Neural cell (in vitro differentiated cells): ENCODE results near the gene RASL12. TPM values are rescaled to one million over a fixed set of nuclear protein-coding genes. Genes with fewer than 3 reads are reported as not detected.
"Not testable (repeated sequence)": the region's sequence is repeated elsewhere in the genome, so short reads cannot be mapped to it uniquely, and the experiment has no call there.

Experiments
- H2AFZ ChIP-seq: fragments of 200-600, 300-800 bp; sonication (generic), shearing (Covaris generic); 2 replicates; pipeline ENCODE4 v1.6.0; 2014; ENCODE audit warnings: low read depth, mild to moderate bottlenecking, antibody characterized with exemption, low read length, moderate library complexity
- H3F3A ChIP-seq: fragments of 200-600 bp; shearing (Covaris generic); 2 replicates; pipeline ENCODE4 v1.6.1; 2016; ENCODE audit warnings: mild to moderate bottlenecking, moderate library complexity, mixed read lengths, antibody characterized with exemption, low read length; ENCODE audit not compliant: insufficient read depth, poor library complexity, severe bottlenecking
- H3K27ac ChIP-seq: fragments of 200-600, 300-800 bp; sonication (generic), shearing (Covaris generic); 2 replicates; pipeline ENCODE4 v1.5.1; 2014; ENCODE audit warnings: mild to moderate bottlenecking, low read length, moderate library complexity
- H3K27me3 ChIP-seq: fragments of 300-800, 200-600 bp; sonication (generic), shearing (Covaris generic); 2 replicates; pipeline ENCODE4 v1.6.0; 2014; ENCODE audit warnings: mild to moderate bottlenecking, low read depth, low read length, moderate library complexity; ENCODE audit not compliant: insufficient read depth
- H3K36me3 ChIP-seq: fragments of 300-800, 200-600 bp; sonication (generic), shearing (Covaris generic); 2 replicates; pipeline ENCODE4 v1.5.1; 2014; ENCODE audit warnings: mild to moderate bottlenecking, antibody characterized with exemption, low read length, moderate library complexity; ENCODE audit not compliant: insufficient read depth
- H3K4me2 ChIP-seq: fragments of 300-800, 200-600 bp; sonication (generic), shearing (Covaris generic); 2 replicates; pipeline ENCODE4 v1.6.0; 2014; ENCODE audit warnings: mild to moderate bottlenecking, low read length
- H3K4me3 ChIP-seq: fragments of 300-800, 200-600 bp; sonication (generic), shearing (Covaris generic); 2 replicates; pipeline ENCODE4 v1.5.1; 2014; ENCODE audit warnings: mild to moderate bottlenecking, low read length, moderate library complexity
- H3K79me2 ChIP-seq: fragments of 200-600 bp; shearing (Covaris generic); replicated peaks from 2 replicates; pipeline ENCODE4 v1.6.0; 2014; ENCODE audit warnings: mild to moderate bottlenecking, low read length, moderate library complexity; ENCODE audit not compliant: insufficient read depth
- H3K9ac ChIP-seq: fragments of 300-800, 200-600 bp; sonication (generic), shearing (Covaris generic); 2 replicates; pipeline ENCODE4 v1.6.1; 2016; ENCODE audit warnings: mild to moderate bottlenecking, low read length, mixed read lengths
- H3K9me2 ChIP-seq: fragments of 200-600 bp; shearing (Covaris generic); 2 replicates; pipeline ENCODE4 v1.6.1; 2016; ENCODE audit warnings: mild to moderate bottlenecking, low read length, mixed read lengths; ENCODE audit not compliant: insufficient read depth
- H3K9me3 ChIP-seq: fragments of 200-600, 300-800 bp; sonication (generic), shearing (Covaris generic); 2 replicates; pipeline ENCODE4 v1.6.1; 2016; ENCODE audit warnings: mild to moderate bottlenecking, mixed run types, low read length, moderate library complexity, mixed read lengths
- H4K20me1 ChIP-seq: fragments of 200-600 bp; shearing (Covaris generic); 2 replicates; pipeline ENCODE4 v1.6.1; 2016; ENCODE audit warnings: mild to moderate bottlenecking, mixed run types; ENCODE audit not compliant: insufficient read depth
- CTCF ChIP-seq: fragments of 450-650 bp; IDR thresholded peaks from 2 replicates; pipeline ENCODE4 v1.5.1; 2014; ENCODE audit warnings: antibody characterized with exemption, mild to moderate bottlenecking, moderate library complexity; ENCODE audit not compliant: poor library complexity, severe bottlenecking
- EP300 ChIP-seq: fragments of 450-650 bp; conservative IDR thresholded peaks from 2 replicates; pipeline ENCODE4 v1.6.1; 2014; ENCODE audit warnings: antibody characterized with exemption, mild to moderate bottlenecking, moderate library complexity; ENCODE audit not compliant: poor library complexity, severe bottlenecking
- EZH2 ChIP-seq: fragments of 200-600, 300-800 bp; shearing (Covaris generic), sonication (generic); IDR thresholded peaks from 2 replicates; pipeline ENCODE4 v1.6.1; 2014; ENCODE audit warnings: antibody characterized with exemption, low read length, borderline replicate concordance, mild to moderate bottlenecking; ENCODE audit not compliant: insufficient read depth, poor library complexity, severe bottlenecking
- MXI1 ChIP-seq: fragments of 450-650 bp; conservative IDR thresholded peaks from 2 replicates; pipeline ENCODE4 v1.6.1; 2014; ENCODE audit warnings: antibody characterized with exemption, mild to moderate bottlenecking; ENCODE audit not compliant: poor library complexity, severe bottlenecking
- POLR2AphosphoS5 ChIP-seq: IDR thresholded peaks from 2 replicates; pipeline ENCODE4 v1.6.1; 2012
- RAD21 ChIP-seq: fragments of 450-650 bp; conservative IDR thresholded peaks from 2 replicates; pipeline ENCODE4 v1.6.1; 2014; ENCODE audit warnings: antibody characterized with exemption, mild to moderate bottlenecking, moderate library complexity
- REST ChIP-seq: IDR thresholded peaks from 2 replicates; pipeline ENCODE4 v1.6.1; 2012; ENCODE audit warnings: borderline replicate concordance
- SMC3 ChIP-seq: fragments of 450-650 bp; conservative IDR thresholded peaks from 2 replicates; pipeline ENCODE4 v1.6.1; 2014; ENCODE audit warnings: antibody characterized with exemption, mild to moderate bottlenecking, moderate library complexity; ENCODE audit not compliant: poor library complexity
- TAF1 ChIP-seq: IDR thresholded peaks from 2 replicates; pipeline ENCODE4 v1.6.1; 2012; ENCODE audit warnings: low read depth
- polyA plus RNA-seq: library from polyadenylated mRNA; depleted of rRNA; stranded (reverse); fragments of >200 nt; gene quantifications from 2 replicates; pipeline ENCODE4 v1.2.3, GENCODE V29; 2014

RASL12 gene
- polyA plus RNA-seq, 1 donor from 2014 or later: not detected

GRCh38 chr15:65076486-65077290, 8.9 kb upstream of the RASL12 start, which contains the start of gene KBTBD13:
KBTBD13 (plus strand) TSS chr15:65076746; CDS start chr15:65076816, 70 bp downstream.
- no peak within 1 kb of the TSS for H3K4me2 ChIP-seq
- no peaks in the 10 kb centered on the region for H3K79me2 ChIP-seq
- no peak within 1 kb of the TSS for H3K27ac ChIP-seq
- H3K27me3 ChIP-seq: peaks cover 4% of the 10 kb centered on the region
- no peak within 1 kb of the TSS for H3K9ac ChIP-seq
- H3K36me3 ChIP-seq: no peaks in the 10 kb centered on the region
- H3K4me3 ChIP-seq: no peak within 1 kb of the TSS
- H3F3A ChIP-seq: no peaks in the 10 kb centered on the region
- no peaks in the 10 kb centered on the region for H3K9me2 ChIP-seq
- no peaks in the 10 kb centered on the region for H4K20me1 ChIP-seq
- H3K9me3 ChIP-seq: no peaks in the 10 kb centered on the region
- no peak within 1 kb of the TSS for H2AFZ ChIP-seq
- TF ChIP-seq EZH2: no peak
- TF ChIP-seq SMC3: no peak
- no peak for TF ChIP-seq EP300
- TF ChIP-seq POLR2AphosphoS5: no peak
- no peak for TF ChIP-seq CTCF
- TF ChIP-seq MXI1: no peak
- TF ChIP-seq RAD21: no peak
- no peak for TF ChIP-seq REST
- TF ChIP-seq TAF1: no peak

GRCh38 chr15:65075607-65076395, 8.0 kb upstream of the RASL12 start:
- not testable (repeated sequence) for H3K36me3 ChIP-seq, H3K9me2 ChIP-seq, H3K9ac ChIP-seq, H3K4me2 ChIP-seq, H3K27ac ChIP-seq, H3K79me2 ChIP-seq, H4K20me1 ChIP-seq, H3K4me3 ChIP-seq, H3K9me3 ChIP-seq, H3F3A ChIP-seq, H3K27me3 ChIP-seq, H2AFZ ChIP-seq

GRCh38 chr15:65074946-65075345, 7.2 kb upstream of the RASL12 start:
- not testable (repeated sequence) for H3K4me2 ChIP-seq, H3K9ac ChIP-seq, H2AFZ ChIP-seq, H3K79me2 ChIP-seq, H3K9me2 ChIP-seq, H3K27ac ChIP-seq, H3K4me3 ChIP-seq, H3K9me3 ChIP-seq, H4K20me1 ChIP-seq, H3K27me3 ChIP-seq, H3F3A ChIP-seq, H3K36me3 ChIP-seq
